H1 (cell line): ENCODE results near the gene BRAT1. TPM values are rescaled to one million over a fixed set of nuclear protein-coding genes. Genes with fewer than 3 reads are reported as not detected.

Experiments
- CTCF ChIA-PET: fragments of 300-600 bp; sonication (Branson Sonifier 250); formaldehyde crosslinking; loops from one replicate; lab custom pipeline; 2021; ENCODE audit not compliant: partially characterized antibody; lab: Charles Lee
- POLR2A ChIA-PET: fragments of 300-600 bp; sonication (Branson Sonifier 250); formaldehyde crosslinking; loops from one replicate; lab custom pipeline; 2021; ENCODE audit warnings: inconsistent platforms; ENCODE audit not compliant: partially characterized antibody; lab: Charles Lee
- DNase-seq, 2 experiments: peaks; one replicate each; pipeline versions ENCODE4 v3.0.0 to v3.0.0-alpha.2; 2010 to 2022; ENCODE audit warnings: low spot score in 2 of 2, low read depth in 1 of 2, mixed read lengths in 1 of 2
- FAIRE-seq: peaks from 2 replicates; lab custom pipeline; 2011; peaks lifted over from hg19 to GRCh38; lab: Jason Lieb, UNC
- H2AFZ ChIP-seq: 2 replicates; pipeline ENCODE4 v1.8.1; 2012; ENCODE audit warnings: low read length, inconsistent platforms
- H2AK5ac ChIP-seq: 2 replicates; pipeline ENCODE4 v1.6.1; 2013; ENCODE audit warnings: low read depth, low read length
- H2BK120ac ChIP-seq: replicated peaks from 2 replicates; pipeline ENCODE3; 2013; ENCODE audit warnings: low read depth, low read length, inconsistent platforms
- H2BK12ac ChIP-seq: 2 replicates; pipeline ENCODE4 v1.6.1; 2013; ENCODE audit warnings: low read depth, low read length
- H2BK15ac ChIP-seq: 2 replicates; pipeline ENCODE4 v1.6.1; 2013; ENCODE audit warnings: low read length
- H2BK20ac ChIP-seq: 2 replicates; pipeline ENCODE4 v1.6.1; 2013; ENCODE audit warnings: low read length
- H2BK5ac ChIP-seq: 2 replicates; pipeline ENCODE4 v1.6.1; 2013; ENCODE audit warnings: low read depth, low read length
- H3K14ac ChIP-seq: 2 replicates; pipeline ENCODE4 v1.6.1; 2013; ENCODE audit warnings: inconsistent platforms; ENCODE audit not compliant: insufficient read length
- H3K18ac ChIP-seq: 2 replicates; pipeline ENCODE4 v1.6.1; 2013; ENCODE audit warnings: low read length; ENCODE audit errors: extremely low read depth
- H3K23ac ChIP-seq: 2 replicates; pipeline ENCODE4 v1.6.1; 2013; ENCODE audit warnings: inconsistent platforms; ENCODE audit not compliant: insufficient read length
- H3K23me2 ChIP-seq: 2 replicates; pipeline ENCODE4 v1.6.1; 2013; ENCODE audit warnings: low read depth, low read length
- H3K27ac ChIP-seq: 2 replicates; pipeline ENCODE4 v1.6.1; 2011; ENCODE audit warnings: low read depth, low read length, inconsistent platforms
- H3K27me3 ChIP-seq, 4 experiments: replicated peaks in 1 of 4; 1 replicate in 1 of 4; 2 replicates in 3 of 4; pipeline versions ENCODE4 v1.6.1 to v1.8.1; 2011 to 2013; ENCODE audit warnings: low read length in 3 of 4, mild to moderate bottlenecking in 3 of 4, inconsistent platforms in 2 of 4, mixed read lengths in 2 of 4, moderate library complexity in 1 of 4; ENCODE audit not compliant: control insufficient read depth in 3 of 4, insufficient read depth in 3 of 4; ENCODE audit errors: extremely low read depth in 1 of 4
- H3K36me3 ChIP-seq, 4 experiments: 2 replicates each; pipeline versions ENCODE4 v1.6.1 to v1.8.1; 2011 to 2013; ENCODE audit warnings: mild to moderate bottlenecking in 4 of 4, low read length in 3 of 4, moderate library complexity in 2 of 4, control low read depth in 1 of 4, inconsistent platforms in 1 of 4; ENCODE audit not compliant: insufficient read depth in 4 of 4, control insufficient read depth in 2 of 4
- H3K4ac ChIP-seq: replicated peaks from 2 replicates; pipeline ENCODE3; 2013; ENCODE audit warnings: low read length, low read depth, mixed read lengths, inconsistent platforms; ENCODE audit not compliant: insufficient read length
- H3K4me1 ChIP-seq, 4 experiments: replicated peaks in 1 of 4; 1 replicate in 1 of 4; 2 replicates in 3 of 4; pipeline versions ENCODE4 v1.6.1 to v1.8.1; 2011 to 2013; ENCODE audit warnings: low read length in 3 of 4, inconsistent platforms in 2 of 4, mixed read lengths in 1 of 4; ENCODE audit not compliant: insufficient read depth in 4 of 4, control insufficient read depth in 3 of 4
- H3K4me2 ChIP-seq, 2 experiments: 2 replicates each; pipeline versions ENCODE4 v1.6.1 to v1.8.1; 2011 to 2013; ENCODE audit warnings: low read depth in 2 of 2, low read length in 2 of 2, control low read depth in 1 of 2, inconsistent platforms in 1 of 2, mild to moderate bottlenecking in 1 of 2; ENCODE audit not compliant: insufficient read depth in 1 of 2
- H3K4me3 ChIP-seq, 4 experiments: fragments of 200-600, 300-600 bp in 1 of 4; sonication (generic), shearing (Covaris generic), sonication (Bioruptor Twin) in 1 of 4; 2 replicates each; pipeline versions ENCODE4 v1.5.1 to v1.8.1; 2011 to 2016; ENCODE audit warnings: low read length in 4 of 4, low read depth in 3 of 4, control low read depth in 2 of 4, inconsistent platforms in 2 of 4, mild to moderate bottlenecking in 2 of 4, mixed read lengths in 1 of 4, moderate library complexity in 1 of 4; ENCODE audit not compliant: insufficient read depth in 2 of 4; ENCODE audit errors: extremely low read depth in 1 of 4
- H3K56ac ChIP-seq: replicated peaks from 2 replicates; pipeline ENCODE3; 2013; ENCODE audit warnings: low read depth, mild to moderate bottlenecking, mixed read lengths, low read length, inconsistent platforms; ENCODE audit not compliant: insufficient read length
- H3K79me1 ChIP-seq: 2 replicates; pipeline ENCODE4 v1.6.1; 2013; ENCODE audit warnings: low read depth, low read length, control low read depth
- H3K79me2 ChIP-seq, 2 experiments: 2 replicates each; pipeline versions ENCODE4 v1.6.1 to v1.8.1; 2012 to 2013; ENCODE audit warnings: low read length in 2 of 2, mild to moderate bottlenecking in 2 of 2, inconsistent platforms in 1 of 2; ENCODE audit not compliant: insufficient read depth in 2 of 2, control insufficient read depth in 1 of 2
- H3K9ac ChIP-seq, 4 experiments: replicated peaks in 1 of 4; 1 replicate in 1 of 4; 2 replicates in 3 of 4; pipeline versions ENCODE4 v1.6.1 to v1.8.1; 2011 to 2013; ENCODE audit warnings: low read depth in 3 of 4, low read length in 3 of 4, control low read depth in 2 of 4, mild to moderate bottlenecking in 2 of 4, moderate library complexity in 2 of 4, inconsistent platforms in 1 of 4; ENCODE audit errors: extremely low read depth in 1 of 4
- H3K9me3 ChIP-seq, 2 experiments: 2 replicates each; pipeline versions ENCODE4 v1.6.1 to v1.8.1; 2012 to 2013; ENCODE audit warnings: mild to moderate bottlenecking in 2 of 2, moderate library complexity in 2 of 2, control low read depth in 1 of 2, inconsistent platforms in 1 of 2, low read depth in 1 of 2, low read length in 1 of 2, mixed read lengths in 1 of 2; ENCODE audit not compliant: insufficient read depth in 2 of 2
- H4K20me1 ChIP-seq, 2 experiments: replicated peaks in 1 of 2; 2 replicates each; pipeline versions ENCODE3 to v1.8.1; 2011 to 2013; ENCODE audit warnings: inconsistent platforms in 2 of 2, low read length in 2 of 2, mild to moderate bottlenecking in 1 of 2; ENCODE audit not compliant: insufficient read depth in 2 of 2, control insufficient read depth in 1 of 2
- H4K5ac ChIP-seq: 2 replicates; pipeline ENCODE4 v1.6.1; 2013; ENCODE audit warnings: low read length, low read depth, mixed read lengths, inconsistent platforms; ENCODE audit not compliant: insufficient read length
- H4K8ac ChIP-seq: 2 replicates; pipeline ENCODE4 v1.8.0; 2013; ENCODE audit warnings: mild to moderate bottlenecking, moderate library complexity, low read length, inconsistent platforms; ENCODE audit not compliant: insufficient read depth; ENCODE audit errors: extremely low read depth
- H4K91ac ChIP-seq: replicated peaks from 2 replicates; pipeline ENCODE3; 2013; ENCODE audit warnings: low read length, mixed read lengths, inconsistent platforms; ENCODE audit not compliant: insufficient read length
- CTCF ChIP-seq, 3 experiments: IDR thresholded peaks; 1 replicate in 2 of 3; 2 replicates in 1 of 3; pipeline versions ENCODE4 v1.5.1 to v1.6.1; 2011; ENCODE audit warnings: low read length in 3 of 3, mild to moderate bottlenecking in 3 of 3, inconsistent platforms in 2 of 3, low read depth in 1 of 3, moderate library complexity in 1 of 3; ENCODE audit not compliant: insufficient read depth in 1 of 3; ENCODE audit errors: control extremely low read depth in 1 of 3
- PHF8 ChIP-seq: fragments of 200-600 bp; sonication (generic); conservative IDR thresholded peaks from 2 replicates; pipeline ENCODE4 v1.7.1; 2012; ENCODE audit warnings: low read depth, mild to moderate bottlenecking, inconsistent platforms, low read length, moderate library complexity
- SIN3A ChIP-seq, 2 experiments: IDR thresholded peaks in 1 of 2; conservative IDR thresholded peaks in 1 of 2; 2 replicates each; pipeline ENCODE4 v1.6.1; 2011 to 2012; ENCODE audit warnings: low read length in 2 of 2, improper control_type of control experiment in 1 of 2, low read depth in 1 of 2, mild to moderate bottlenecking in 1 of 2
- WGBS, 2 experiments: shearing (Covaris generic) in 1 of 2; methylation state at CpG; one replicate each; pipeline versions ENCODE4 v1.1.6 to v1.1.7; 2013 to 2015; ENCODE audit warnings: low lambda C conversion rate in 2 of 2, mixed read lengths in 2 of 2, inconsistent platforms in 1 of 2, low coverage in 1 of 2, missing lambda C conversion rate in 1 of 2; ENCODE audit not compliant: insufficient replicate concordance in 2 of 2, insufficient coverage in 1 of 2, insufficient read length in 1 of 2; ENCODE audit errors: extremely low coverage in 1 of 2, missing lambda C conversion rate in 1 of 2; 5-methylcytosine and 5-hydroxymethylcytosine counted together
- polyA plus RNA-seq, 7 experiments: library from polyadenylated mRNA; depleted of rRNA in 3 of 7; stranded (reverse) in 5 of 7; unstranded in 2 of 7; fragments of >200 nt in 5 of 7; fragments of 200-250 nt in 2 of 7; gene quantifications; 1 replicate in 5 of 7; 2 replicates in 1 of 7; 4 replicates in 1 of 7; pipeline versions ENCODE4 v1.2.1 to v1.2.3, GENCODE V29; 2011 to 2013; ENCODE audit warnings: missing spikeins in 2 of 7, mixed read lengths in 2 of 7
- total RNA-seq: library from RNA; stranded (reverse); fragmentation: NEBNext Ultra II Directional; extraction: Animal tissue kit (Norgen Biotek cat#: 25700); gene quantifications from 2 replicates; pipeline ENCODE4 v1.2.1, GENCODE V29; 2021

Gene BRAT1
- total and polyA plus RNA-seq, 2 of the 8 experiments (the other 6 are each of a cell fraction or from before 2014, with no cell fraction given) = 36.8 to 42.3 TPM

GRCh38 chr7:2520131-2520760, 35.1 kb downstream of the BRAT1 start:
- Histone ChIP-seq H3K23me2 (peaks cover 21% of the 10 kb centered on the region), H3K4me1 (peaks cover 3 to 62% (median 53%) of the 10 kb centered on the region in 4 experiments), H3K79me1 (no peaks in the 10 kb centered on the region; the same call in 1 of the 2 replicates), H3K18ac (no peak overlapping the region), H4K91ac (no peak overlapping the region), H2AFZ (no peak overlapping the region), H3K79me2 (peaks cover 0 to 20% of the 10 kb centered on the region in 2 experiments; a peak in 3 of 4 replicates), H4K20me1 (peaks cover 14 to 22% of the 10 kb centered on the region in 2 experiments), H4K8ac (no peak overlapping the region), H3K4me3 (peak overlapping the region; percentile 56 to 73 (median 65)), H3K36me3 (peaks cover 0 to 2% (median under 1%) of the 10 kb centered on the region in 4 experiments; a peak in 4 of 8 replicates), H3K56ac (no peak overlapping the region), H3K27ac (no peak overlapping the region), H3K4me2 (peak overlapping the region; percentile 85 to 88), H2BK12ac (no peak overlapping the region), H3K14ac (no peak overlapping the region), H3K23ac (no peak overlapping the region), H2AK5ac (no peak overlapping the region), H2BK15ac (no peak overlapping the region), H3K9me3 (no peaks in the 10 kb centered on the region), H3K9ac (peak overlapping the region in 2 of 4 experiments; percentile 8 to 16; a peak in 1 of 7 replicates), H4K5ac (no peak overlapping the region), H3K4ac (no peak overlapping the region), H3K27me3 (peaks cover 0 to 22% (median 12%) of the 10 kb centered on the region in 4 experiments; a peak in 6 of 7 replicates), H2BK5ac (no peak overlapping the region), H2BK120ac (no peak overlapping the region), H2BK20ac (0 out of 2 replicates have a peak overlapping the region, but pooled peaks have one; percentile 61)
- TF ChIP-seq PHF8 (no peak), CTCF (IDR thresholded peaks at IDR 0.05; ENCODE audit: control extremely low read depth in 1 of 3, insufficient read depth in 1 of 3, low read depth in 1 of 3, low read length in 3 of 3) (peak in 1 of 3 experiments; percentile 4; a peak in 1 of 4 replicates), SIN3A (conservative IDR thresholded peaks at IDR 0.05 in 1 of 2, IDR thresholded peaks at IDR 0.05 in 1 of 2; ENCODE audit: low read depth in 1 of 2, low read length in 2 of 2) (no peak)
- ChIA-PET CTCF (interaction anchor here (0.6 to 0.9 kb wide), 2 partner anchors 42 to 203 kb away, joined by 4 read pairs; no protein-coding TSS in a partner anchor), POLR2A (interaction anchor here (0.5 to 1.4 kb wide), 4 partner anchors 19 to 91 kb away, joined by 3 to 5 read pairs (median 4); no protein-coding TSS in a partner anchor)
- WGBS, 2 experiments = 10% methylated on average over 23 of the region's 37 CpGs; no CpG with 5 or more reads in 1 of the 2 experiments
- no peak for DNase-seq
- FAIRE-seq = no peak
